Activated T-helper 17 cell treated with anti-CD3 and anti-CD28 coated beads, Interleukin-2, amount 50 U/mL, for 72 hours (primary cell): Measurements from ENCODE around the gene DIP2A. TPM values are rescaled to one million over a fixed set of nuclear protein-coding genes. Genes with fewer than 3 reads are reported as not detected.
"Not testable (repeated sequence)": the region's sequence is repeated elsewhere in the genome, so short reads cannot be mapped to it uniquely, and the experiment has no call there.

Experiments
- ATAC-seq: fragments of 150-1000 bp; cut with Tn5 transposase; replicated peaks from 2 replicates; pipeline ENCODE4 v1.10.0; 2021; ENCODE audit warnings: mild to moderate bottlenecking, moderate library complexity
- H3K27ac Mint-ChIP-seq: one replicate; pipeline ENCODE4 v1.8.0; 2022; ENCODE audit warnings: mixed read lengths
- H3K27me3 Mint-ChIP-seq: one replicate; pipeline ENCODE4 v1.8.0; 2022; ENCODE audit warnings: mixed read lengths
- H3K36me3 Mint-ChIP-seq: one replicate; pipeline ENCODE4 v1.8.0; 2022; ENCODE audit warnings: low read depth, mild to moderate bottlenecking, mixed read lengths
- H3K4me1 Mint-ChIP-seq: one replicate; pipeline ENCODE4 v1.8.0; 2022; ENCODE audit warnings: mixed read lengths
- H3K4me3 Mint-ChIP-seq: one replicate; pipeline ENCODE4 v1.8.0; 2022; ENCODE audit warnings: mild to moderate bottlenecking, mixed read lengths
- H3K9me3 Mint-ChIP-seq: one replicate; pipeline ENCODE4 v1.8.0; 2022; ENCODE audit warnings: mixed read lengths
- total RNA-seq, 2 donors: library from RNA; stranded (reverse); gene quantifications; one replicate each; pipeline ENCODE4 v1.2.3, GENCODE V29; 2022

DIP2A gene
- total RNA-seq, 2 donors from 2014 or later, result 43.6 to 49.3 TPM

DNA sequence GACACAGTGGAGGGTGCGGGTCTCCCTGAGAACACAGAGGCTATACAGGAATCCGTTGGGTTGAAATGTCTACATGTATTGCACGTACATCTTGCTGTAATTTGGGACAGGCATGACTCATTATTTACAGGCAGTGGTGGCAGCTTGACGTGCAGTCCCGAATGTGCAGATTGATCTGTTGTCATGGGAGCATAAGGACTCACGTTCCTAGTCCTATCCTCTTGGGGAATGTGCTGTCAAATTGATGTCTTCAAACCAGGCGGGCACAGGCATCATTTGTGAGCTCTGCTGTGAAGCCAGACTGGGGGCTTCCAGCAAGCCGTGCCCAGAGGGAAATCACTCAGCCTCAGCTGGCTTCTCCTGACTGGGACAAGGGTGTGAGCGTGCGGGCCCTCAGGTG lies 105.7 kb downstream of the DIP2A start:
- H3K4me1 Mint-ChIP-seq, result peaks cover 19% of the 10 kb centered on the region
- H3K9me3 Mint-ChIP-seq, result no peaks in the 10 kb centered on the region
- H3K27ac Mint-ChIP-seq, result no peak overlapping the region
- peaks cover 80% of the 10 kb centered on the region for H3K36me3 Mint-ChIP-seq
- peak; percentile 10 for ATAC-seq
- H3K27me3 Mint-ChIP-seq, result no peaks in the 10 kb centered on the region
- no peak overlapping the region for H3K4me3 Mint-ChIP-seq

DNA sequence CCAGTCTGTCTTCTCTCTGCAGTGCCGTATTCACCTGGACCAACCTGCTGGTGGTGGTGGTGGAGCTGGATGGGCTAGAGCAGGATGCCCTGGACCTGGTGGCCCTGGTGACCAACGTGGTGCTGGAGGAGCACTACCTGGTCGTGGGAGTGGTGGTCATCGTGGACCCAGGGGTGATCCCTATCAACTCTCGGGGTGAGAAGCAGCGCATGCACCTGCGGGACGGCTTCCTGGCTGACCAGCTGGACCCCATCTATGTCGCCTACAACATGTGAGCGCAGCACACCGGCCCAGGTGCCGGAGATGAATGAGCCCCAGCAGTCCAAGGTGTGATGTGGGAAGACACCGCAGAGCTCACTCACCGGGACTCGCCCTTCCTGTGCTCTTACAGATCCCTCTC lies 108.7 kb downstream of the DIP2A start:
- Mint-ChIP-seq H3K4me1 (no peaks in the 10 kb centered on the region), H3K4me3 (no peak overlapping the region), H3K36me3 (peaks cover 79% of the 10 kb centered on the region), H3K27me3 (no peaks in the 10 kb centered on the region), H3K27ac (no peak overlapping the region), H3K9me3 (no peaks in the 10 kb centered on the region)
- no peak for ATAC-seq

DNA sequence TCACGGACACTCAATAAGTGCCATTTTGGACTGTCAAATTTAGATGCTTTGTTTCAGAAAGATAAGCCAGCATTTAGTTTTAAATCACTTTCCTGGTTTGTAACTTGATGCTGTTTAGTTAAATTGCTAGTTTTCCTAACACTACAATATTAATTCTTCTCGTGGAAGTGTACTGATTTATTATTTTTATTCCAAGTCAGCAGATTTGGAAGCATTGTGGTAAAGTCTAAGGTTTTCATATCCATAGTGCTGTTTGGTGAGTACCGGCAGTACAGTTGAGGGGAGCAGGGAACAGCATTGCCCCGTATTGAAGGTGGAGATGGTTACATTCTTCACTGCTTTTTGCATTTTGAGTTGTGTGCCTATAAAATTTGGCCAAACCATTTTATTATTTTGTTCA lies 109.9 kb downstream of the DIP2A start:
- no peaks in the 10 kb centered on the region for H3K4me1 Mint-ChIP-seq
- no peak overlapping the region for H3K27ac Mint-ChIP-seq
- no peak for ATAC-seq
- no peak overlapping the region for H3K4me3 Mint-ChIP-seq
- H3K9me3 Mint-ChIP-seq, result peaks cover 3% of the 10 kb centered on the region
- no peaks in the 10 kb centered on the region for H3K27me3 Mint-ChIP-seq
- H3K36me3 Mint-ChIP-seq, result peaks cover 68% of the 10 kb centered on the region

DNA sequence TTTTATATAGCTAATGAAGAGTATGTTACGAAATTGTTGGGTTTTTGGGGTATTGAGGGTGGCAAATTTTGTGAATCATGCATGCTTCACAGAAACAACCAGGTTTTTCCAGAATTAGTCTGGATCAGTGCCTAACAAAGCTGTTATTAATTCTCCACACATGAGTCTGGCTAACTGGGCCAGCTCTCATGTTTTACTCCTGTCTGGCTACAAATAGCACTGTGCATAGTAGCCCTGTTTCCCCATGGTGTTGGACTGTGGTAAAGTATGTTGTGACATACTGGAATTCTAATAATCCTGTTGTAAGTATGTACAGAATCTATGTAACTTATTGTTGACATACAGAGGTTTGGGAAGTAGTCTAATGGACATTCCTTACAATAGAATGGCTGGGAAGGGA lies 110.4 kb downstream of the DIP2A start:
- Mint-ChIP-seq H3K9me3 (peaks cover 3% of the 10 kb centered on the region), H3K36me3 (peaks cover 68% of the 10 kb centered on the region), H3K27ac (no peak overlapping the region), H3K4me1 (no peaks in the 10 kb centered on the region), H3K27me3 (no peaks in the 10 kb centered on the region), H3K4me3 (no peak overlapping the region)
- no peak for ATAC-seq

DNA sequence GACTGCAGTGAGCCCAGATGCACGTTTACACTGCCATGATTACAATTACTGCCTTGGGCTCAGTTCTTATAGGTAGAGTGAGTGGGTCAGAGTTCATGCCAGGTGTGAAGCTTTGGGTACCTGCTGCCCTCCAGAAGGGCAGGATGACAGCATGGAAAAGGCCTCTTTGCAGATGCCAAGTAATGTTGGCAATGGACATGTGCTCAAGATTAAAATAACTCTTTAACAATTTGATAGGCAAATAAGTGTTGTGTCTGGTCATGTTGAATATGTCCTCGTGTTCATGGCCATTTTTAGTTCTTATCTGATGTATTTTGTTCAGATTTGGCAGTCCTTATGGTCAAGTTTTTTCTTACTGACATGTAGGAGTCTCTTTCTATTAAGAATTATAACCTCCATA lies 111.4 kb downstream of the DIP2A start:
- no peak for ATAC-seq
- no peak overlapping the region for H3K27ac Mint-ChIP-seq
- no peaks in the 10 kb centered on the region for H3K4me1 Mint-ChIP-seq
- H3K27me3 Mint-ChIP-seq, result no peaks in the 10 kb centered on the region
- H3K9me3 Mint-ChIP-seq, result peaks cover 3% of the 10 kb centered on the region
- peaks cover 65% of the 10 kb centered on the region for H3K36me3 Mint-ChIP-seq
- no peak overlapping the region for H3K4me3 Mint-ChIP-seq

DNA sequence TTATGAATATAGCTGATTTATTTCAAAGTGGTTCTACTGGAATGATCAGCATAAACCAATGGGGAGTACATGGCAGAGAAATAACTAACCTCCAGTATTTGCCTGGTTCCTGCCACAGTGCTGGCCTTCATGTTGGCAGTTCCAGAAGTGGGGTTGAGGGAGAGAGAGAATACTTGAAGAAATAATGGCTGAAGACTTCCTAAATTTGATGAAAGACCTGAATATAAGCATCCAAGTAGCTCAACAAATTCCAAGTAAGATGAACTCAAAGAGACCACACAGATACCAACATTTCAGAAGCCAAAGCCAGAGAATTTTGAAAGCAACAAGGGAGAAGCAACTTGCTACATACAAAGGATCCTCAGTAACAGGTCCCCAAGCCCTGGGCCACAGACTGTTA lies 111.9 kb downstream of the DIP2A start:
- H3K27me3 Mint-ChIP-seq, result no peaks in the 10 kb centered on the region
- H3K27ac Mint-ChIP-seq, result no peak overlapping the region
- peaks cover 3% of the 10 kb centered on the region for H3K9me3 Mint-ChIP-seq
- no peak for ATAC-seq
- H3K4me3 Mint-ChIP-seq, result no peak overlapping the region
- peaks cover 60% of the 10 kb centered on the region for H3K36me3 Mint-ChIP-seq
- H3K4me1 Mint-ChIP-seq, result no peaks in the 10 kb centered on the region

DNA sequence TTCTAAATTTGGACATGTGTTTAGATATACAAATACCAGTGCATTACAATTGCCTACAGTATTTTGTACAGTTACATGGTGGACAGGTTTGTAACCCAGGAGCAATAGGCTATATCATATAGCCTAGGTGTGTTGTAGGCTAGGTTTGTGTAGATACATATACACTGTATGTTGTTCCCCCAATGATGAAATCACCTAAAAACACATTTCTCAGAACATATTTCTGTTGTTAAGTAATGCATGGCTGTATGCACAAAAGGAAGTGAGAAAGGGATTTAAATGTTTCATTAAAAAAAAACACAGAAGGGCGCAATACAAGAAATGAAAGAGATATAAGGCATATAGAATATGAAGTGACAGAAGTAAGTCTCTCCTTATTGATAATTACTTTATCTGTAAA lies 114.2 kb downstream of the DIP2A start:
- no peak overlapping the region for H3K27ac Mint-ChIP-seq
- ATAC-seq, result no peak
- no peaks in the 10 kb centered on the region for H3K27me3 Mint-ChIP-seq
- peaks cover 39% of the 10 kb centered on the region for H3K36me3 Mint-ChIP-seq
- no peak overlapping the region for H3K4me3 Mint-ChIP-seq
- peaks cover 3% of the 10 kb centered on the region for H3K9me3 Mint-ChIP-seq
- no peaks in the 10 kb centered on the region for H3K4me1 Mint-ChIP-seq

DNA sequence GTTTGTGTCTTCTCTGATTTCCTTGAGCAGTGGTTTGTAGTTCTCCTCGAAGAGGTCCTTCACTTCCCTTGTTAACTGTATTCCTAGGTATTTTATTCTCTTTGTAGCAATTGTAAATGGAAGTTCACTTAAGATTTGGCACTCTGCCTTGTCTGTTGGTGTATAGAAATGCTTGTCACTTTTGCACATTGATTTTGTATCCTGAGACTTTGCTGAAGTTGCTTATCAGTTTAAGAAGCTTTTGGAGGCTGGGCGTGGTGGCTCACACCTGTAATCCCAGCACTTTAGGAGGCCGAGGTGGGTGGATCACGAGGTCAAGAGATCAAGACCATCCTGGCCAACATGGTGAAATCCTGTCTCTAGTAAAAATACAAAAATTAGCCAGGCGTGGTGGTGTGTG lies 119.1 kb downstream of the DIP2A start:
- peaks cover 25% of the 10 kb centered on the region for H3K36me3 Mint-ChIP-seq
- not testable (repeated sequence) for H3K27ac Mint-ChIP-seq, H3K4me3 Mint-ChIP-seq, ATAC-seq, H3K4me1 Mint-ChIP-seq, H3K27me3 Mint-ChIP-seq
- peaks cover 22% of the 10 kb centered on the region for H3K9me3 Mint-ChIP-seq

DNA sequence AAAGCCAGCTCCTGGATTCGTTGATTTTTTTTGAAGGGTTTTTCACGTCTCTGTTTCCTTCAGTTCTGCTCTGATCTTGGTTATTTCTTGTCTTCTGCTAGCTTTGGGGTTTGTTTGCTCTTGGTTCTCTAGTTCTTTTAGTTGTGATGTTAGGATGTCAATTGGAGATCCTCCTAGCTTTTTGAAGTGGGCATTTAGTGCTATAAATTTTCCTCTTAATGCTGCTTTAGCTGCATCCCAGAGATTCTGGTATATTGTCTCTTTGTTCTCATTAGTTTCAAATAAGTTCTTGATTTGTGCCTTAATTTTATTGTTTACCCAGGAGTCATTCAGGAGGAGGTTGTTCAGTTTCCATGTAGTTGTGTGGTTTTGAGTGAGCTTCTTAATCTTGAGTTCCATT lies 120.7 kb downstream of the DIP2A start:
- Mint-ChIP-seq H3K9me3 (peaks cover 28% of the 10 kb centered on the region), H3K36me3 (peaks cover 25% of the 10 kb centered on the region)
- H3K27me3 Mint-ChIP-seq, ATAC-seq, H3K4me3 Mint-ChIP-seq, H3K4me1 Mint-ChIP-seq, H3K27ac Mint-ChIP-seq: not testable (repeated sequence)

DNA sequence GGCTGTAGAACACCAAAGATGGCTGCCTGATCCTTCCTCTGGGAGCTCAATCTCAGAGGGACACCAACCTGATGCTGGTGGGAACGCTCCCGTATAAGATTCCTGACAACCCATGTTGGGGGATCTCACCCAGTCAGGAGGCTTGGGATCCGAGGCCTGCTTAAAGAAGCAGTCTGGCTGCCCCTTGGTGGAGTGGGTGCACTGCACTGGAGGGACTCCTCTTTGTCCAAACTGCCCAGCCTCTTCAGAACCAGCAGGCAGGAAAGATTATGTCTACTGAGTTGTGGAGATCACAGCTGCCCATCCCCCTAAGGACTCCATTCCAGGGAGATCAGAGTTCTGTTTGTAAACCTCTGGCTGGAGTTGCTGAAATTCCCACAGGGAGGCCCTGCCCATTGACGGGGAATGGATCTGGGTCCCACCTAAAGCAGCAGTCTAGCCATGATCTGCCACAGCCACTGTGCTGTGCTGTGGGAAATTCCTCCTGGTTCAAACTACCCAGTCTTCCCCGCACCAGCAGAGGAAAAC lies 123.2 kb downstream of the DIP2A start:
- Mint-ChIP-seq H3K9me3 (peaks cover 37% of the 10 kb centered on the region), H3K4me1 (no peaks in the 10 kb centered on the region), H3K27me3 (no peaks in the 10 kb centered on the region), H3K36me3 (peaks cover 25% of the 10 kb centered on the region), H3K4me3 (no peak overlapping the region), H3K27ac (no peak overlapping the region)
- ATAC-seq, result no peak

DNA sequence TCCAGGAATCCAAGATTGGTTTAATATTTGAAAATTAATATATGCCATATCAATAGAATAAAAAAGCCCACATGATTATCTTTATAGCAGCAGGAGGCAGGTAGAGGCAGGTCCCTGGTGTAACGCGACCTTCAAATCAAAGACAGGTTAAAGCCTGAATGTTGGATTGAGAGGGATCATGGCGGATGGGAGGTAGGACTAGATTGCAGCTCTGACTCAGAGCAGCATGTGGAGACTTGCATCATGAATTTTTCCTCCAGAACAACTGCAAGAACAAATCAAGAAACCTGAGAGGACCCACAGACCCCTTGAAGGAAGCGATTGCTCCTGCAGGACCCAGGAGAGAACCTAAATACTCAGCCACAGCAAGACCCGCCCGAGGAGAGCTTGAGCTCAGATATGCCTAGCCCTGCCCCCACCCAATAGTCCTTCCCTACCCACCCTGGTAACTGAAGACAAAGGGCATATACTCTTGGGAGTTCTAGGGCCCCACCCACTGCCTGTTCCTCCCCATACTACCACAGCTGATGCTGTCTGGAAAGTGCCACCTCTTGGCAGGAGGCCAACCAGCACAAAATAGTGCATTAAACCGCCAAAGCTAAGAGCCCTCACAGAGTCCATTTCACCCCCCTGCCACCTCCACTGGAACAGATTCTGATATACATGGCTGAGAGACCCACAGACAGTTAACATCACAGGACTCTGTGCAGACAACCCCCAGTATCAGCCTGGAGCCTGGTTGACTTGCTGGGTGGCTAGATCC lies 126.7 kb downstream of the DIP2A start:
- H3K27me3 Mint-ChIP-seq, result no peaks in the 10 kb centered on the region
- no peak for ATAC-seq
- H3K9me3 Mint-ChIP-seq, result peaks cover 32% of the 10 kb centered on the region
- no peak overlapping the region for H3K4me3 Mint-ChIP-seq
- H3K4me1 Mint-ChIP-seq, result no peaks in the 10 kb centered on the region
- no peak overlapping the region for H3K27ac Mint-ChIP-seq
- H3K36me3 Mint-ChIP-seq, result peaks cover 8% of the 10 kb centered on the region

DNA sequence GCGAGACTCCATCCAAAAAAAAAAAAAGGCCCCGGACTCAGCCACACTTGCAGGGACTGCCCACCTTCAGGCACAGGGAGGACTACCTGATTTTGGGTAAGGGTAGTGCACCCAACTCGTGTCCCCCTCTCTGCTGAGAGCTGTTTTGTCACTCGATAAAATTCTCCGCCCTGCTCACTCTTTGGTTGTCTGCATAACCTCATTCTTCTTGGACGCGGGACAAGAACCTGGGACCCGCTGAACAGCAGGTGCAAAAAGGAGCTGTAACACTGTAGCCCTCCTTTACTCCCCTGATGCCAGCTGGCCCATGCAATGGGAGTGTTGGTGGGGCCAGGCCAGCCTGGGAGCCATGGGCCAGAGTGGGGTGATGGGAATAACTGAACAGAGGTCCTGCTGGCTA lies 135.6 kb downstream of the DIP2A start:
- H3K4me1 Mint-ChIP-seq, result no peaks in the 10 kb centered on the region
- ATAC-seq, result no peak
- H3K9me3 Mint-ChIP-seq, result peaks cover 11% of the 10 kb centered on the region
- H3K4me3 Mint-ChIP-seq, result no peak overlapping the region
- H3K27ac Mint-ChIP-seq, result no peak overlapping the region
- no peaks in the 10 kb centered on the region for H3K27me3 Mint-ChIP-seq
- no peaks in the 10 kb centered on the region for H3K36me3 Mint-ChIP-seq

DNA sequence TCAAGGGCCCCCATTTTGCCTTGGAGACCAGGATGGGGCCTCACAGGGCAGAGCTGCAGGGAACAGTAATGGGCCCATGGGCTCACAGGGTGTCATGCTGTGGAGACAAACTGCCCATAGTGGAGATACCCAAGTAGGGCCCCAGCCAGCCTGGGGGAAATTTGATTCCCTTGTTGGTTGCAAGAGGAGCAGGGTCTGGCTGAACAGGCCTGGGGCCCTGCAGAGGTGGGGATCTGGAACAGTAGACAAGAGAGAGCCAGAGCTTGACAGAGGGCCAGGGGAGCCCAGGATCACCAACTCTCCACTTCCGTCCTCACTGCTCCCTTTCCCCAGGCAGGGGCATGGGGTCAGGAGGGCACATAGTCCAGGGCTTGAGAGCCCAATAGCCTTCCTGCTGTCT lies 137.5 kb downstream of the DIP2A start:
- Mint-ChIP-seq H3K27me3 (no peaks in the 10 kb centered on the region), H3K9me3 (peaks cover 7% of the 10 kb centered on the region), H3K36me3 (no peaks in the 10 kb centered on the region), H3K4me1 (no peaks in the 10 kb centered on the region), H3K27ac (no peak overlapping the region), H3K4me3 (no peak overlapping the region)
- ATAC-seq, result no peak

DNA sequence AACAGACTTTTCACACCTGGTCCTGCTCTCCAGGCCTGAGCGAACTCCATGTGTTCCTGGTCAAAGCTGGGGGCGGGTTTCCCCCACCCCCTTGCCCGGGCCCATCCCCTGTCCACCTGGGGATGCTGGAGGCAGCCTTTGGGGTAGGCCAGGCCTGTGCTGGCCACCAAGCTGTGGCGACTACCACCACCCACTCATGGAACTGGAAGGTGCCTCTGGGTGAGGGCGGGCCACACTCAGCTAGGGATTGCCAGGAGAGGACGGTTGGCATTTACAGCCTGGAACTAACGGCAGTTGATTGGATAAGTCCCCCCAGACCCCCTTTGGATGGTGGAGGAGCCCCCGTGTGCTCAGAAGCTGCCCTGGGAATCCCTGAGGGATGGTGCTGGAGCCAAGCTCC lies 138.3 kb downstream of the DIP2A start:
- Mint-ChIP-seq H3K4me3 (no peak overlapping the region), H3K4me1 (no peaks in the 10 kb centered on the region), H3K27me3 (no peaks in the 10 kb centered on the region), H3K36me3 (no peaks in the 10 kb centered on the region), H3K9me3 (no peaks in the 10 kb centered on the region), H3K27ac (no peak overlapping the region)
- ATAC-seq, result no peak

DNA sequence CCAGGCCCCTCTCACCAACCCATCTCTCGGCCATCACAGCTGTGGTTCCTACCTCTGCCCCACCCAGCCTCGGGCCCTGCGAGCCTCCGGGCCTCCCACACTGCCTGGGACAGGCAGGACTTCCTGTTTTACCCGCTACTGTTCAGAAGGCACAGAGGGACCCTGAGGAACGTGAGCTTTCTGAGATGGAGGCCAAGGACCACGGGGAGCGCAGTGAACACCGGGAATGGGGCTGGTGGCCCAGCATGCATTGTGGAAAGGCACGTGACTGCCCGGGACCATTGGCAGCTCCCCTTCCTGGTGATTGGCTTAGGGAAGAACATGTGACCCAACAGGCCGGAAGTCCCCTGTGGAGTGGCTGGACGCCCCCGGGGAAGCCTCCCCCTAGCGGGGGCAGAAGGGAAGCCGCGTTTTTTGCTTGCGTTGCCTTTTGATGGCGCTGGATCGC lies 139.2 kb downstream of the DIP2A start:
- H3K27me3 Mint-ChIP-seq, result no peaks in the 10 kb centered on the region
- H3K4me3 Mint-ChIP-seq, result no peak overlapping the region
- H3K9me3 Mint-ChIP-seq, result no peaks in the 10 kb centered on the region
- H3K36me3 Mint-ChIP-seq, result no peaks in the 10 kb centered on the region
- no peaks in the 10 kb centered on the region for H3K4me1 Mint-ChIP-seq
- H3K27ac Mint-ChIP-seq, result no peak overlapping the region
- ATAC-seq, result no peak
